Ovary (tissue), 9 donors: ENCODE results near the gene LRRIQ3. TPM values are rescaled to one million over a fixed set of nuclear protein-coding genes. Genes with fewer than 3 reads are reported as not detected.

Source experiments
- DNase-seq, 5 donors: peaks; one replicate each; pipeline ENCODE4 v3.0.0-alpha.2; 2019 to 2020
- H3K27ac ChIP-seq, 2 donors: fragments of 200-600 bp; one replicate each; pipeline versions ENCODE4 v1.5.1 to v1.8.0; 2019 to 2022
- H3K27me3 ChIP-seq: fragments of 200-600 bp; one replicate; pipeline ENCODE4 v1.8.0; 2022
- H3K36me3 ChIP-seq: fragments of 200-600 bp; sonication (generic); one replicate; pipeline ENCODE4 v1.5.1; 2019
- H3K4me1 ChIP-seq: one replicate; pipeline ENCODE4 v1.8.1; 2013; ENCODE audit warnings: mild to moderate bottlenecking, moderate library complexity; ENCODE audit not compliant: insufficient read depth
- H3K4me3 ChIP-seq: fragments of 200-600 bp; sonication (generic); one replicate; pipeline ENCODE4 v1.5.1; 2017
- H3K9me3 ChIP-seq, 2 donors: fragments of 200-600 bp in 1 of 2; sonication (generic) in 1 of 2; one replicate each; pipeline versions ENCODE4 v1.5.1 to v1.8.1; 2013 to 2019; ENCODE audit warnings: mild to moderate bottlenecking in 1 of 2, moderate library complexity in 1 of 2
- CTCF ChIP-seq, 3 donors: fragments of 450-650 bp in 2 of 3; fragments of 200-600 bp in 1 of 3; IDR thresholded peaks; one replicate each; pipeline versions ENCODE4 v1.5.1 to v1.8.0; 2016 to 2022; ENCODE audit warnings: antibody characterized with exemption in 3 of 3, mild to moderate bottlenecking in 1 of 3
- EP300 ChIP-seq: sonication (generic); formaldehyde crosslinking; IDR thresholded peaks from one replicate; pipeline ENCODE4 v1.6.1; 2017; ENCODE audit warnings: antibody characterized with exemption
- POLR2A ChIP-seq: fragments of 450-650 bp; IDR thresholded peaks from one replicate; pipeline ENCODE4 v1.6.1; 2017; ENCODE audit warnings: antibody characterized with exemption, mild to moderate bottlenecking, moderate library complexity
- WGBS, 3 donors: extraction: QIAGEN DNeasy Blood & Tissue Kit in 1 of 3; methylation state at CpG; one replicate each; pipeline versions ENCODE4 v1.1.5 to v1.1.7; 2013 to 2017; 5-methylcytosine and 5-hydroxymethylcytosine counted together
- intact Hi-C, 4 donors: fragments of 100-400 bp; cut with DNase I; formaldehyde crosslinking; loops; one replicate each; pipeline versions ENCODE4 v1.11.0 to v1.15.1; 2022 to 2023
- polyA plus RNA-seq, 2 donors: library from polyadenylated mRNA; stranded (reverse); fragments of 200-250 nt in 1 of 2; fragments of 350-450 nt in 1 of 2; fragmentation: Illumina TruSeq in 1 of 2; extraction: RNeasy Lipid Tissue Mini Kit (QIAGEN cat#74804) in 1 of 2; gene quantifications; one replicate each; pipeline ENCODE4 v1.2.3, GENCODE V29; 2013 to 2014
- total RNA-seq, 7 donors: library from RNA; depleted of rRNA in 2 of 7; stranded (reverse); fragments of >200 nt in 2 of 7; fragmentation: NEBNext Ultra II Directional in 3 of 7; extraction: Animal tissue kit (Norgen Biotek cat#: 25700) in 3 of 7; gene quantifications; one replicate each; pipeline versions ENCODE4 v1.1.0 to v1.2.4, GENCODE V29; 2016 to 2023
- donor health status: DM: no; HTN: no; CAD: no; lungs with moderate emphysema.
- donor health status: DM: no; HTN: no; CAD: no.
- donor health status: Bipolar disorder and iron deficiency.
- donor health status: DM: yes; HTN: yes; CAD: no.
- donor health status: DM: no; HTN: no; CAD: no.
- donor health status: DM: yes; HTN: yes; CAD: no.

Gene LRRIQ3
- total and polyA plus RNA-seq, 9 donors: 0.20 to 0.92 (median 0.61) TPM; not detected in 1

DNA sequence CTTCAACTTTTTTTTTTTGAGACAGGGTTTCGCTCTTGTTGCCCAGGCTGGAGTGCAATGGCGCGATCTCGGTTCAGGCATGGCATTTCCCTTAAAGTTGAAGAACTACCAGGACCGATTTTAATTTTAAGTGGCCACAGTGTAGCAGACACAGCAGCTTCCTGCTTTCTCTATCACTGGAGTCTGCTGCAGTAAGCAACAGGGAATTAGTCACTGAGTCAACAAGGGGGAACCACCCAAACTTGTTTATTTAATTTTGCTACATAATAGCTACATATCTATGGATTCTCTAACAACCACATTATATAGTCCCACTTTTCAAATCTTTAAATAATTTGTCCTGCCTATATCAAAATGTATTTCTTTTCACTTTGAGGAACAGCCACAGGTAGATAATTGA is 24.7 kb upstream of the LRRIQ3 start:
- Histone ChIP-seq H3K4me1 (no peaks in the 10 kb centered on the region), H3K9me3 (no peaks in the 10 kb centered on the region), H3K4me3 (no peak overlapping the region), H3K27me3 (no peaks in the 10 kb centered on the region), H3K36me3 (no peaks in the 10 kb centered on the region), H3K27ac (no peak overlapping the region)
- 99% methylated on average over 5 of the region's 5 CpGs for WGBS, 3 donors
- intact Hi-C loops: no loop called here
- no peak for TF ChIP-seq EP300
- TF ChIP-seq CTCF (IDR thresholded peaks at IDR 0.05): no peak
- no peak for DNase-seq

GRCh38 chr1:74215229-74215628 is 17.3 kb upstream of the LRRIQ3 start:
- Histone ChIP-seq H3K9me3 (no peaks in the 10 kb centered on the region), H3K4me3 (no peak overlapping the region), H3K36me3 (no peaks in the 10 kb centered on the region), H3K27ac (no peak overlapping the region), H3K4me1 (no peaks in the 10 kb centered on the region), H3K27me3 (no peaks in the 10 kb centered on the region)
- TF ChIP-seq CTCF (IDR thresholded peaks at IDR 0.05) (no peak), EP300 (no peak), POLR2A (no peak)
- intact Hi-C loops: no loop called here
- DNase-seq: no peak
- WGBS, 3 donors: 93 to 96% (median 94%) methylated on average over 1 of the region's 1 CpG

DNA sequence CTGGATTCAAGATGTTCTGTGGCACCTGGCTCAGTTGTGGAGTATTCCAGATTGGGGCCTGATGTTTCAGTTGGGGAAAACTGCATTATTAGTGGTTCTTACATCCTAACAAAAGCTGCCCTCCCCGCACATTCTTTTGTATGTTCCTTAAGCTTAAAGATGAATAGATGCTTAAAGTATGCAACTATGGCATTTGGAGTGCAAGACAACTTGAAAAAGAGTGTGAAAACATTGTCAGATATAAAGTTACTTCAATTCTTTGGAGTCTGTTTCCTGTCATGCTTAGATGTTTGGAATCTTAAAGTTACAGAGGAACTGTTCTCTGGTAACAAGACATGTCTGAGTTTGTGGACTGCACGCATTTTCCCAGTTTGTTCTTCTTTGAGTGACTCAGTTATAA is 7.3 kb upstream of the LRRIQ3 start:
- 36 to 59% (median 59%) methylated on average over 2 of the region's 2 CpGs for WGBS, 3 donors
- no peak for DNase-seq
- Histone ChIP-seq H3K4me1 (no peaks in the 10 kb centered on the region), H3K9me3 (no peaks in the 10 kb centered on the region), H3K4me3 (no peak overlapping the region), H3K27ac (no peak overlapping the region), H3K36me3 (no peaks in the 10 kb centered on the region), H3K27me3 (no peaks in the 10 kb centered on the region)
- intact Hi-C loops: no loop called here
- TF ChIP-seq POLR2A: no peak
- TF ChIP-seq CTCF (IDR thresholded peaks at IDR 0.05): no peak
- TF ChIP-seq EP300: no peak

DNA sequence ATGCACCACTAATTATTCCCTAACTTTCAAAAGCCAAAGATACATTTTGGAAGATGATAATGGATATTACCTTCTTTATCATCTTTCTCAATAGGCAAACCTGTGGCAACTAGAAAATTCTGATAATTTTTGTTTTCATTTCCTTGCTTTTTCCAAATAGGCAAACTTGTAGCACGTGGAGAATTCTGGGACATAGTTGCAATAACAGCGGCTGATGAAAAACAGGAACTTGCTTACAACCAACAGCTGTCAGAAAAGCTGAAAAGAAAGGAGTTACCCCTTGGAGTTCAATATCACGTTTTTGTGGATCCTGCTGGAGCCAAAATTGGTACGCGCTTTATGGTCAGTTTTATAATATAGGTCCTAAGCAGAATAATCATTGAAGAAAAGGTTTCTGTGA is 1.5 kb upstream of the LRRIQ3 start:
- no peak overlapping the region for H3K27ac ChIP-seq
- no peak for DNase-seq
- 38 to 54% (median 38%) methylated on average over 5 of the region's 5 CpGs for WGBS, 3 donors
- no peak for TF ChIP-seq EP300
- TF ChIP-seq CTCF (IDR thresholded peaks at IDR 0.05): no peak
- no peak for TF ChIP-seq POLR2A
- no peaks in the 10 kb centered on the region for H3K9me3 ChIP-seq
- H3K36me3 ChIP-seq: no peaks in the 10 kb centered on the region
- H3K4me3 ChIP-seq: no peak overlapping the region
- no peaks in the 10 kb centered on the region for H3K27me3 ChIP-seq
- H3K4me1 ChIP-seq: no peaks in the 10 kb centered on the region
- intact Hi-C loops: no loop called here

- H3K4me3 ChIP-seq: peak overlapping the region; percentile 78
- WGBS, 3 donors: 72 to 82% (median 73%) methylated on average over 5 of the region's 5 CpGs
- no peaks in the 10 kb centered on the region for H3K36me3 ChIP-seq
- DNase-seq: no peak
- no peaks in the 10 kb centered on the region for H3K9me3 ChIP-seq
- intact Hi-C loops: no loop called here
- H3K27me3 ChIP-seq: no peaks in the 10 kb centered on the region
- TF ChIP-seq POLR2A (no peak), EP300 (no peak), CTCF (IDR thresholded peaks at IDR 0.05) (no peak)
- H3K27ac ChIP-seq: no peak overlapping the region
- H3K4me1 ChIP-seq: no peaks in the 10 kb centered on the region
Measured at GRCh38 chr1:74197255-74197654, 721 bp downstream of the LRRIQ3 start.
